GM23248 (cell line): ENCODE results near the gene RAI14. TPM values are rescaled to one million over a fixed set of nuclear protein-coding genes. Genes with fewer than 3 reads are reported as not detected.
A peak's percentile ranks its signal among the peaks of the same experiment; 100 is the strongest.

Experiments used
- DNase-seq: peaks from one replicate; pipeline ENCODE4 v3.0.0-alpha.2; 2015
- H2AFZ ChIP-seq: fragments of 200-600 bp; sonication (generic); 2 replicates; pipeline ENCODE4 v1.6.1; 2016; ENCODE audit warnings: antibody characterized with exemption
- H3F3A ChIP-seq: fragments of 200-600 bp; sonication (generic); 2 replicates; pipeline ENCODE4 v1.6.1; 2016; ENCODE audit warnings: mild to moderate bottlenecking, antibody characterized with exemption, mixed run types; ENCODE audit not compliant: insufficient read depth
- H3K27ac ChIP-seq: fragments of 200-600 bp; sonication (generic); 2 replicates; pipeline ENCODE4 v1.5.1; 2016; ENCODE audit warnings: mild to moderate bottlenecking
- H3K27me3 ChIP-seq: fragments of 200-600 bp; sonication (generic); replicated peaks from 2 replicates; pipeline ENCODE4 v1.6.1; 2016; ENCODE audit warnings: mild to moderate bottlenecking; ENCODE audit not compliant: insufficient read depth
- H3K36me3 ChIP-seq: fragments of 200-600 bp; sonication (generic); 2 replicates; pipeline ENCODE4 v1.6.1; 2016; ENCODE audit warnings: low read depth, mild to moderate bottlenecking
- H3K4me1 ChIP-seq: fragments of 200-600 bp; sonication (generic); 2 replicates; pipeline ENCODE4 v1.6.1; 2016; ENCODE audit warnings: mild to moderate bottlenecking; ENCODE audit not compliant: insufficient read depth
- H3K4me2 ChIP-seq: fragments of 200-600 bp; sonication (generic); one replicate; pipeline ENCODE4 v1.6.1; 2016; ENCODE audit warnings: mild to moderate bottlenecking; ENCODE audit not compliant: unreplicated experiment
- H3K4me3 ChIP-seq: fragments of 200-600 bp; sonication (generic); 2 replicates; pipeline ENCODE4 v1.5.1; 2016; ENCODE audit warnings: mild to moderate bottlenecking
- H3K79me2 ChIP-seq: fragments of 200-600 bp; sonication (generic); 2 replicates; pipeline ENCODE4 v1.6.1; 2016; ENCODE audit warnings: mild to moderate bottlenecking; ENCODE audit not compliant: insufficient read depth
- H3K9ac ChIP-seq: fragments of 200-600 bp; sonication (generic); 2 replicates; pipeline ENCODE4 v1.6.1; 2016; ENCODE audit warnings: mild to moderate bottlenecking
- H3K9me2 ChIP-seq: fragments of 200-600 bp; sonication (generic); 2 replicates; pipeline ENCODE4 v1.6.1; 2016; ENCODE audit warnings: mixed run types, mild to moderate bottlenecking, moderate library complexity; ENCODE audit not compliant: insufficient read depth
- H3K9me3 ChIP-seq: fragments of 200-600 bp; sonication (generic); one replicate; pipeline ENCODE4 v1.6.1; 2017; ENCODE audit warnings: low read depth
- H4K20me1 ChIP-seq: fragments of 200-600 bp; sonication (generic); 2 replicates; pipeline ENCODE4 v1.6.0; 2016; ENCODE audit not compliant: insufficient read depth
- EZH2 ChIP-seq: fragments of 200-600 bp; sonication (generic); IDR thresholded peaks from 2 replicates; pipeline ENCODE4 v1.6.1; 2018; ENCODE audit warnings: antibody characterized with exemption, mild to moderate bottlenecking; ENCODE audit not compliant: insufficient read depth, poor library complexity, severe bottlenecking
- EZH2phosphoT487 ChIP-seq: fragments of 200-600 bp; sonication (generic); IDR thresholded peaks from 2 replicates; pipeline ENCODE4 v1.6.1; 2018; ENCODE audit warnings: antibody characterized with exemption, moderate library complexity, mild to moderate bottlenecking, low read depth; ENCODE audit not compliant: insufficient read depth
- WGBS, 2 experiments: methylation state at CpG; one replicate each; pipeline ENCODE4 v1.1.6; 2015 to 2017; ENCODE audit warnings: low lambda C conversion rate in 2 of 2, low coverage in 1 of 2; ENCODE audit errors: missing lambda C conversion rate in 2 of 2; 5-methylcytosine and 5-hydroxymethylcytosine counted together
- in situ Hi-C: fragments of 300-500 bp; cut with MboI; formaldehyde crosslinking; loops from 2 replicates; pipeline ENCODE4 v1.15.0; 2020
- polyA plus RNA-seq: library from polyadenylated mRNA; unstranded; fragments of >200 nt; fragmentation: Nextera tagmentation; extraction: Ambion mirVana; gene quantifications from 2 replicates; pipeline ENCODE4 v1.2.1, GENCODE V29; 2016
- total RNA-seq: library from RNA; depleted of rRNA; stranded (reverse); fragments of >200 nt; shearing (Covaris generic); gene quantifications from 2 replicates; pipeline ENCODE4 v1.2.3, GENCODE V29; 2014

Gene RAI14
- total and polyA plus RNA-seq, 2 experiments from 2014 or later, result 116 to 124 TPM

- Histone ChIP-seq H3K4me1 (peaks cover 25% of the 10 kb centered on the region), H3K9me2 (no peaks in the 10 kb centered on the region), H3K27ac (peak overlapping the region; percentile 68), H4K20me1 (no peaks in the 10 kb centered on the region), H3F3A (peaks cover 54% of the 10 kb centered on the region), H3K4me3 (0 out of 2 replicates have a peak overlapping the region, but pooled peaks have one; percentile 12), H2AFZ (no peak overlapping the region), H3K9me3 (no peaks in the 10 kb centered on the region), H3K9ac (no peak overlapping the region), H3K27me3 (no peaks in the 10 kb centered on the region), H3K36me3 (0 out of 2 replicates have a peak, but pooled peaks cover 6% of the 10 kb centered on the region), H3K79me2 (peaks cover 86% of the 10 kb centered on the region), H3K4me2 (peak overlapping the region; percentile 39)
- 13% methylated on average over 5 of the region's 5 CpGs for WGBS, 2 experiments
- in situ Hi-C loops, result no loop called here
- TF ChIP-seq EZH2phosphoT487 (no peak), EZH2 (no peak)
- peak; percentile 92 for DNase-seq
Observed at GRCh38 chr5:34789021-34789531, 132.9 kb downstream of the RAI14 start.

GRCh38 chr5:34789639-34790038 lies 133.5 kb downstream of the RAI14 start:
- no peaks in the 10 kb centered on the region for H3K27me3 ChIP-seq
- H3F3A ChIP-seq, result peaks cover 54% of the 10 kb centered on the region
- no peak overlapping the region for H2AFZ ChIP-seq
- H3K36me3 ChIP-seq, result 0 out of 2 replicates have a peak, but pooled peaks cover 6% of the 10 kb centered on the region
- H3K4me2 ChIP-seq, result peak overlapping the region; percentile 39
- H3K79me2 ChIP-seq, result peaks cover 86% of the 10 kb centered on the region
- H3K9ac ChIP-seq, result no peak overlapping the region
- no peaks in the 10 kb centered on the region for H3K9me3 ChIP-seq
- no peaks in the 10 kb centered on the region for H4K20me1 ChIP-seq
- in situ Hi-C loops, result no loop called here
- H3K9me2 ChIP-seq, result no peaks in the 10 kb centered on the region
- H3K4me3 ChIP-seq, result 0 out of 2 replicates have a peak overlapping the region, but pooled peaks have one; percentile 12
- WGBS, 2 experiments, result 75 to 85% methylated on average over 2 of the region's 2 CpGs
- H3K4me1 ChIP-seq, result peaks cover 25% of the 10 kb centered on the region
- H3K27ac ChIP-seq, result peak overlapping the region; percentile 68
- TF ChIP-seq EZH2phosphoT487 (no peak), EZH2 (no peak)
- no peak for DNase-seq

- no peak for TF ChIP-seq EZH2
- TF ChIP-seq EZH2phosphoT487, result no peak
- Histone ChIP-seq H3K27ac (peak overlapping the region; percentile 68), H3K4me3 (no peak overlapping the region), H3K27me3 (no peaks in the 10 kb centered on the region), H3K4me1 (peaks cover 25% of the 10 kb centered on the region), H3K9me2 (no peaks in the 10 kb centered on the region), H3K79me2 (peaks cover 86% of the 10 kb centered on the region), H3F3A (peaks cover 54% of the 10 kb centered on the region), H3K9me3 (no peaks in the 10 kb centered on the region), H4K20me1 (no peaks in the 10 kb centered on the region), H3K4me2 (peak overlapping the region; percentile 39), H3K36me3 (0 out of 2 replicates have a peak, but pooled peaks cover 6% of the 10 kb centered on the region), H2AFZ (no peak overlapping the region), H3K9ac (no peak overlapping the region)
- in situ Hi-C loops, result no loop called here
- WGBS, 2 experiments, result 68 to 73% methylated on average over 1 of the region's 1 CpG
- DNase-seq, result peak; percentile 20
Observed at GRCh38 chr5:34790069-34790468, 133.9 kb downstream of the RAI14 start.

GRCh38 chr5:34791761-34792244 lies 135.7 kb downstream of the RAI14 start:
- Histone ChIP-seq H3K27me3 (no peaks in the 10 kb centered on the region), H3K4me3 (no peak overlapping the region), H3K79me2 (peaks cover 86% of the 10 kb centered on the region), H2AFZ (no peak overlapping the region), H3K36me3 (peaks cover 12% of the 10 kb centered on the region), H3F3A (peaks cover 54% of the 10 kb centered on the region), H3K27ac (peak overlapping the region; percentile 11; the same call in 1 of the 2 replicates), H3K9me3 (no peaks in the 10 kb centered on the region), H3K4me2 (no peak overlapping the region), H3K9me2 (no peaks in the 10 kb centered on the region), H3K4me1 (peaks cover 25% of the 10 kb centered on the region), H3K9ac (no peak overlapping the region), H4K20me1 (no peaks in the 10 kb centered on the region)
- DNase-seq, result peak; percentile 47
- in situ Hi-C loops, result no loop called here
- TF ChIP-seq EZH2phosphoT487 (no peak), EZH2 (no peak)
- WGBS, 2 experiments, result 96 to 97% methylated on average over 5 of the region's 5 CpGs
